Karpas-422 (cell line): Measurements from ENCODE around the gene MEG3. TPM values are rescaled to one million over a fixed set of nuclear protein-coding genes. Genes with fewer than 3 reads are reported as not detected.

Source experiments
- DNase-seq: peaks from one replicate; pipeline ENCODE4 v3.0.0-alpha.2; 2015
- H2AFZ ChIP-seq: fragments of 200-600 bp; sonication (generic); 2 replicates; pipeline ENCODE4 v1.6.1; 2014; ENCODE audit warnings: antibody characterized with exemption, low read length, mixed read lengths
- H3K27ac ChIP-seq: fragments of 200-600 bp; sonication (generic); 2 replicates; pipeline ENCODE4 v1.5.1; 2014; ENCODE audit warnings: mild to moderate bottlenecking, low read length, moderate library complexity
- H3K27me3 ChIP-seq: fragments of 200-600 bp; sonication (generic); 2 replicates; pipeline ENCODE4 v1.6.1; 2014; ENCODE audit warnings: low read length, mixed read lengths
- H3K36me3 ChIP-seq: fragments of 200-600 bp; sonication (generic); 2 replicates; pipeline ENCODE4 v1.6.1; 2014; ENCODE audit warnings: low read length, mixed read lengths; ENCODE audit not compliant: insufficient read depth
- H3K4me1 ChIP-seq: fragments of 200-600 bp; sonication (generic); 2 replicates; pipeline ENCODE4 v1.6.1; 2014; ENCODE audit warnings: mild to moderate bottlenecking, low read length, mixed read lengths
- H3K4me2 ChIP-seq: fragments of 200-600 bp; sonication (generic); 2 replicates; pipeline ENCODE4 v1.6.1; 2014; ENCODE audit warnings: low read length, low read depth, mild to moderate bottlenecking; ENCODE audit not compliant: poor library complexity, severe bottlenecking
- H3K4me3 ChIP-seq: fragments of 200-600 bp; sonication (generic); 2 replicates; pipeline ENCODE4 v1.5.1; 2014; ENCODE audit warnings: mild to moderate bottlenecking, antibody characterized with exemption, low read length, mixed read lengths
- H3K79me2 ChIP-seq: fragments of 200-600 bp; sonication (generic); 2 replicates; pipeline ENCODE4 v1.6.1; 2014; ENCODE audit warnings: mild to moderate bottlenecking, low read length, mixed read lengths
- H3K9ac ChIP-seq: fragments of 200-600 bp; sonication (generic); 2 replicates; pipeline ENCODE4 v1.6.0; 2014; ENCODE audit warnings: low read length
- H3K9me2 ChIP-seq: fragments of 200-600 bp; sonication (generic), shearing (Covaris generic); replicated peaks from 2 replicates; pipeline ENCODE4 v1.6.0; 2014; ENCODE audit warnings: mild to moderate bottlenecking, low read length, moderate library complexity; ENCODE audit not compliant: insufficient read depth
- H3K9me3 ChIP-seq: fragments of 300-700, 200-600 bp; sonication (generic); 2 replicates; pipeline ENCODE4 v1.6.1; 2014; ENCODE audit warnings: low read length, mixed read lengths
- H4K20me1 ChIP-seq: fragments of 200-600 bp; sonication (generic); 2 replicates; pipeline ENCODE4 v1.6.1; 2014; ENCODE audit warnings: mild to moderate bottlenecking, antibody characterized with exemption, low read length, low read depth; ENCODE audit not compliant: insufficient read depth
- total RNA-seq: library from RNA; depleted of rRNA; stranded (reverse); fragments of >200 nt; shearing (Covaris generic); gene quantifications from 2 replicates; pipeline ENCODE4 v1.2.3, GENCODE V29; 2014; ENCODE audit warnings: low replicate concordance

The MEG3 gene
- total RNA-seq, 1 experiment from 2014 or later = not detected

GRCh38 chr14:100890061-100890850 lies 64.3 kb downstream of the MEG3 start:
- Histone ChIP-seq H3K79me2 (no peaks in the 10 kb centered on the region), H3K27ac (no peak overlapping the region), H3K9me2 (no peaks in the 10 kb centered on the region), H2AFZ (no peak overlapping the region), H3K27me3 (no peaks in the 10 kb centered on the region), H3K36me3 (no peaks in the 10 kb centered on the region), H3K4me3 (no peak overlapping the region), H3K9me3 (no peaks in the 10 kb centered on the region), H3K9ac (no peak overlapping the region), H3K4me2 (no peak overlapping the region), H3K4me1 (no peaks in the 10 kb centered on the region), H4K20me1 (no peaks in the 10 kb centered on the region; the same call in 1 of the 2 replicates)
- DNase-seq = no peak

GRCh38 chr14:100891051-100891450 lies 65.1 kb downstream of the MEG3 start:
- Histone ChIP-seq H3K36me3 (no peaks in the 10 kb centered on the region), H2AFZ (no peak overlapping the region), H3K27ac (no peak overlapping the region), H3K27me3 (no peaks in the 10 kb centered on the region), H3K9me3 (no peaks in the 10 kb centered on the region), H3K4me2 (no peak overlapping the region), H4K20me1 (no peaks in the 10 kb centered on the region; the same call in 1 of the 2 replicates), H3K79me2 (no peaks in the 10 kb centered on the region), H3K4me3 (no peak overlapping the region), H3K9me2 (no peaks in the 10 kb centered on the region), H3K4me1 (no peaks in the 10 kb centered on the region), H3K9ac (no peak overlapping the region)
- no peak for DNase-seq

- no peaks in the 10 kb centered on the region for H3K9me2 ChIP-seq
- H2AFZ ChIP-seq = no peak overlapping the region
- no peaks in the 10 kb centered on the region for H3K79me2 ChIP-seq
- H3K9ac ChIP-seq = no peak overlapping the region
- no peaks in the 10 kb centered on the region for H3K27me3 ChIP-seq
- H3K27ac ChIP-seq = no peak overlapping the region
- no peaks in the 10 kb centered on the region for H3K4me1 ChIP-seq
- no peaks in the 10 kb centered on the region for H3K36me3 ChIP-seq
- DNase-seq = no peak
- H3K4me3 ChIP-seq = no peak overlapping the region
- no peaks in the 10 kb centered on the region; the same call in 1 of the 2 replicates for H4K20me1 ChIP-seq
- H3K4me2 ChIP-seq = no peak overlapping the region
- H3K9me3 ChIP-seq = no peaks in the 10 kb centered on the region
These were observed 65.9 kb downstream of the MEG3 start for GRCh38 chr14:100891501-100892445.

GRCh38 chr14:100892496-100893227 lies 66.7 kb downstream of the MEG3 start:
- H3K9me3 ChIP-seq = no peaks in the 10 kb centered on the region
- no peaks in the 10 kb centered on the region for H3K9me2 ChIP-seq
- no peaks in the 10 kb centered on the region for H3K36me3 ChIP-seq
- no peak overlapping the region for H2AFZ ChIP-seq
- no peak for DNase-seq
- H3K9ac ChIP-seq = no peak overlapping the region
- H3K4me1 ChIP-seq = no peaks in the 10 kb centered on the region
- no peak overlapping the region for H3K4me3 ChIP-seq
- H3K4me2 ChIP-seq = no peak overlapping the region
- H3K27me3 ChIP-seq = no peaks in the 10 kb centered on the region
- no peak overlapping the region for H3K27ac ChIP-seq
- H3K79me2 ChIP-seq = no peaks in the 10 kb centered on the region
- no peaks in the 10 kb centered on the region; the same call in 1 of the 2 replicates for H4K20me1 ChIP-seq

- H3K4me1 ChIP-seq = no peaks in the 10 kb centered on the region
- H2AFZ ChIP-seq = no peak overlapping the region
- H3K27me3 ChIP-seq = no peaks in the 10 kb centered on the region
- no peaks in the 10 kb centered on the region for H3K9me3 ChIP-seq
- H3K4me2 ChIP-seq = no peak overlapping the region
- no peak overlapping the region for H3K27ac ChIP-seq
- H4K20me1 ChIP-seq = no peaks in the 10 kb centered on the region; the same call in 1 of the 2 replicates
- no peaks in the 10 kb centered on the region for H3K9me2 ChIP-seq
- H3K9ac ChIP-seq = no peak overlapping the region
- no peaks in the 10 kb centered on the region for H3K36me3 ChIP-seq
- H3K4me3 ChIP-seq = no peak overlapping the region
- no peaks in the 10 kb centered on the region for H3K79me2 ChIP-seq
- no peak for DNase-seq
These were observed 67.3 kb downstream of the MEG3 start for GRCh38 chr14:100893228-100893601.

GRCh38 chr14:100893760-100894159 lies 67.8 kb downstream of the MEG3 start:
- H3K4me1 ChIP-seq = no peaks in the 10 kb centered on the region
- H3K36me3 ChIP-seq = no peaks in the 10 kb centered on the region
- DNase-seq = no peak
- H3K9ac ChIP-seq = no peak overlapping the region
- no peaks in the 10 kb centered on the region; the same call in 1 of the 2 replicates for H4K20me1 ChIP-seq
- no peaks in the 10 kb centered on the region for H3K9me2 ChIP-seq
- no peaks in the 10 kb centered on the region for H3K27me3 ChIP-seq
- no peak overlapping the region for H2AFZ ChIP-seq
- H3K27ac ChIP-seq = no peak overlapping the region
- no peak overlapping the region for H3K4me3 ChIP-seq
- H3K9me3 ChIP-seq = no peaks in the 10 kb centered on the region
- no peak overlapping the region for H3K4me2 ChIP-seq
- H3K79me2 ChIP-seq = no peaks in the 10 kb centered on the region

- Histone ChIP-seq H3K79me2 (no peaks in the 10 kb centered on the region), H2AFZ (no peak overlapping the region), H3K9me3 (no peaks in the 10 kb centered on the region), H3K4me3 (no peak overlapping the region), H3K27me3 (no peaks in the 10 kb centered on the region), H3K36me3 (no peaks in the 10 kb centered on the region), H3K4me1 (no peaks in the 10 kb centered on the region), H3K27ac (no peak overlapping the region), H3K9me2 (no peaks in the 10 kb centered on the region), H4K20me1 (no peaks in the 10 kb centered on the region; the same call in 1 of the 2 replicates), H3K9ac (no peak overlapping the region), H3K4me2 (no peak overlapping the region)
- DNase-seq = no peak
These were observed 68.5 kb downstream of the MEG3 start for GRCh38 chr14:100894416-100894815.
